ENCODE measurements around the gene CCDC40.
"Not testable (repeated sequence)": the region's sequence is repeated elsewhere in the genome, so short reads cannot be mapped to it uniquely, and the experiment has no call there.

CCDC40 gene

GRCh38 chr17:80082403-80083135 lies 46.1 kb downstream of the CCDC40 start:
- DNase-seq (ENCODE audit: low spot score), result peak; percentile 85

- no peak for DNase-seq (ENCODE audit: low spot score)
Observed at GRCh38 chr17:80083136-80083661, 46.8 kb downstream of the CCDC40 start.

- DNase-seq (ENCODE audit: low spot score), result no peak
Observed at GRCh38 chr17:80084773-80085172, 48.3 kb downstream of the CCDC40 start.

DNA sequence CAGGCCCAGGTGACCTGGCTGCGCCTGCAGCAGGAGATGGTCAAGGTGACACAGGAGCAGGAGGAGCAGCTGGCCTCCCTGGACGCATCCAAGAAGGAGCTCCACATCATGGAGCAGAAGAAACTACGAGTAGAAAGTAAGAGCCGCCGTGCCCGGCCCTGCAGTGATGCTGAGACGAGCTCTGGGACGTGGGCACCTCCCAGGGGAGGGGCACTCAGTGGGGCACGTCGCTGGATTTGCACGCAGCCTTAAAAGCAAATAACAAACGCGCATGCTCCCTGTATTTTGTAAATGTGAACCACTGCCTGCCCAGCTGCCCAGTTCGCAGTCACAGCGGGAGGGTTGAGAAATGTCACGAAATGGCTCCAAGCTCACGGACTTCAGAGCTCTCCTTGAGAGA lies 49.6 kb downstream of the CCDC40 start:
- DNase-seq (ENCODE audit: low spot score), result no peak

GRCh38 chr17:80086616-80087015 lies 50.2 kb downstream of the CCDC40 start:
- no peak for DNase-seq (ENCODE audit: low spot score)

DNA sequence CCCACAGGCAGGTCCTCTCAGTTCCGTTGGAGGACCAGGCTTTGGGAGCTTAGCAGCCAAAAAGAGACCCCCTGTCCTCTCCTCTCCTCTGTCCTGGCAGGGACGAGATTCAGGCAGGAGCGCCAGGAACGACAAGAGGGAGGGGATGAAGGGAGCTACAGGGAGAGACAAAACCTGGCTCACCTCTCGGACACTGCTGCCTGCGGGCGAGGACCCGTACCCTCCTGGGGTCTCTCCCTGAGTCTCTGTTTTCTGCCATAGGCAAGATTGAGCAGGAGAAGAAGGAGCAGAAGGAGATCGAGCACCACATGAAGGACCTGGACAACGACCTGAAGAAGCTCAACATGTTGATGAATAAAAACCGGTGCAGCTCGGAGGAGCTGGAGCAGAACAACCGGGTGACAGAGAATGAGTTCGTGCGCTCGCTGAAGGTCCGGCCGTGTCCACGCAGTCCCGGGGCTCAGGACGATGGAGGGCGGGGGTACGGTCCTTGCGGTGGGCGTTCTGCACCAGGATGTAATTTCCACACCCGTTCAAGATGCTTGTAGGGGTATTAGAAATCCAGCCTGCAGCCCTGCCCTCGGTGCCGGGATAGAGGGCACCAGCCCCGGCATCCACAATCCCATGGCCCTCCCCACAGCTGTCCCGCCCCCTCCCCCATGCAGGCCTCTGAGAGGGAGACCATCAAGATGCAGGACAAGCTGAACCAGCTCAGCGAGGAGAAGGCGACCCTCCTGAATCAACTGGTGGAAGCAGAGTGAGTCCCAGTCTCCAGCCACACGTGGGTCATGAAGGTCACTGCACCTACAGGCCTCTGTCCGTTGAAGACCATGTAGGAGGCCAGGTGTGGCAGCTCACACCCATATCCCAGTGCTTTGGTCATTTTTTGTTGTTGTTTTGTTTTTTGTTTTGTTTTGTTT lies 51.2 kb downstream of the CCDC40 start:
- no peak for DNase-seq (ENCODE audit: low spot score)

GRCh38 chr17:80089762-80090161 lies 53.3 kb downstream of the CCDC40 start:
- no peak for DNase-seq (ENCODE audit: low spot score)

DNA sequence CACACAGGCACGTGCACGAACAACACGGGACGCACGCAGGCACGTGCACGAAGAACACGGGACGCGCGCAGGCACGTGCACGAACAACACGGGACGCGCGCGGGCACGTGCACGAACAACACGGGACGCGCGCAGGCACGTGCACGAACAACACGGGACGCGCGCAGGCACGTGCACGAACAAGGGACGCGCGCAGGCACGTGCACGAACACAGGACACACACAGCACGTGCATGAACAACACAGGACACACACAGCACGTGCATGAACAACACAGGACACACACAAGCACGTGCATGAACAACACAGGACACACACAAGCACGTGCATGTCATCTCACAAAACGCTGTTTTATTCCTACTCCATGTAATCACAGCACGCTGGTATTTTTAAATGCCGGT lies 53.7 kb downstream of the CCDC40 start:
- DNase-seq (ENCODE audit: low spot score), result not testable (repeated sequence)

DNA sequence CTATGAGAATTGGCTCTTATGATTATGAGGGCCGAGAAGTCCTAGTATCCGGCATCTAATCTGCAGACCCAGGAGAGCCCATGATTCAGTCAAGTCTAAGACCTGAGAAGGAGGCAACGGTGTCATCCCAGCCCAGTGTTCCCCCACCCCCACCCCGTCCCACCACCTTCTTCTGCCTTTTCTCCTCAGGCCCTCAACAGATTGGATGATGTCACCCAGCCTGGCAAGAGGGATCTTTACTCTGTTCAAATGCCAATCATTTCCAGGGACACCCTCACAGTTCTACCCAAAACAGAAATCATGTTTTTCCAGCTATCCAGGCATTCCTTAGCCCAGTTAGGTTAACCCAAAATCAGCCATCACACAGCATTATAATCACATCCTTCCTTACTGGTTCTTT lies 54.9 kb downstream of the CCDC40 start:
- no peak for DNase-seq (ENCODE audit: low spot score)

DNA sequence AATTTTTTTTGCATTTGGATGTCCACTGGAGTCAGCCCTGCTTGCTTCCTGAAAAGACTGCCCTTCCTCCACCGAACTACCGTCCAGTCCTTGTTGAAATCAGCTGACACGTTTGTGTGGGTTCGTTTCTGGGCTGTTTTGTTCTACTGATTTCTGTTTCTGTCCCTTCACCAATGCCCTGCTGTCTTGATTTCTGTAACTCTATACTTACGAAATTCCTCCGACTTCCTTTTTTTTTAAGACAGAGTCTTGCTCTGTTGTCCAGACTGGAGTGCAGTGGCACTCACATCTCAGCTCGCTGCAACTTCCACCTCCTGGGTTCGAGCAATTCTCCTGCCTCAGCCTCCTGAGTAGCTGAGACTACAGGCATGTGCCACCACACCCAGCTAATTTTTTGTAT lies 56.5 kb downstream of the CCDC40 start:
- DNase-seq (ENCODE audit: low spot score), result no peak

- no peak for DNase-seq (ENCODE audit: low spot score)
Observed at GRCh38 chr17:80095038-80095843, 58.8 kb downstream of the CCDC40 start.

GRCh38 chr17:80095844-80096475 lies 59.5 kb downstream of the CCDC40 start:
- no peak for DNase-seq (ENCODE audit: low spot score)

GRCh38 chr17:80096561-80097021 lies 60.1 kb downstream of the CCDC40 start:
- DNase-seq (ENCODE audit: low spot score), result no peak

DNA sequence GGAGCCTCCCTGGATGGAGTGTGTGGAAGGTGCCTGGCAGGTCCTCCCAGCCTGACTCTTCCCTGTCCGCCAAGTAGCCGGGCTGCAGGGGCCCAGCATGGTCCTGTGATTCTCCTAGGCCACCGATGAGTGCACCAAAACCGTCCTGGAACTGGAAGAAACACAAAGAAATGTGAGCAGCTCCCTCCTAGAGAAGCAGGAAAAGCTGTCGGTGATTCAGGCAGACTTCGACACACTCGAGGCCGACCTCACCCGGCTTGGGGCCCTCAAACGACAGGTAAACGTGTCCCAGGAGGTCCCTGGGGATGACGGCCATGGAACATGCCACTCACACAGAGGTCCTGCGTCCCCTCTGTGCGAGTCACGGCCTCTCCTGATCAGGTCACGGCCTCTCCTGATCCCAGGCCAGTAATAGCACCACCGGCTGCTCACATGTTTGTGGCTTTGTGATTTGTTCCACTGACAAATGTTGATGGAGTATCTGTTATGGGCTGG lies 60.7 kb downstream of the CCDC40 start:
- no peak for DNase-seq (ENCODE audit: low spot score)

- DNase-seq (ENCODE audit: low spot score), result no peak
Observed at GRCh38 chr17:80097844-80098691, 61.6 kb downstream of the CCDC40 start.

DNA sequence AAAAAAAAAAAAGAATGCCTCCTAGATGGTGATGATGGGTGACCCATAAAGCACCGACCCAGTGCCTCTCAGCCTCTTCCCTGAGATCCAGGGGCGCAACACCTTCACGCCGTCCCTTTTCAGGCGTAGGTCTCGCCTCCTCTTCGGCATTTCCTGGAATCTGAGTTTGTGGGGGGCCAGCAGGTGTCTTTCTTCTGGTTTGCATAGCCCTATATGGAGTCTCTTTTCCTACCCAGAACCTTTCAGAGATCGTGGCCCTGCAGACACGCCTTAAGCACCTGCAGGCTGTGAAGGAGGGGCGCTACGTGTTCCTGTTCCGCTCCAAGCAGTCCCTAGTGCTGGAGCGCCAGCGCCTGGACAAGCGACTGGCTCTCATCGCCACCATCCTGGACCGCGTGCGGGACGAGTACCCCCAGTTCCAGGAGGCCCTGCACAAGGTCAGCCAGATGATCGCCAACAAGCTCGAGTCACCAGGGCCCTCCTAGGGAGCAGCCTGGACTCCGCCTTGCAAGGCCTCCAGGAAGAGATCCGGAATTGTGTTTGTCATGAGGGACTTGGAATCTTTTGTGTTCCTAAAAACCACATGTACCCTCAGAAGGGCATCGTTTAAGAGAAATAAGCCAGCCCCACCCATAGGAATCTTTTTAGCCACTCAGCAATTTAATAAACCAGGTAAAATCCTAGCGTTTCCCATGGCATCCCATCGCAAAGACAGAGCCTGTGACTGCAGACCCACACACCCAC lies 63.0 kb downstream of the CCDC40 start:
- DNase-seq (ENCODE audit: low spot score), result no peak

GRCh38 chr17:80100035-80100323 lies 63.5 kb downstream of the CCDC40 start:
- DNase-seq (ENCODE audit: low spot score), result no peak

- peak; percentile 98 for DNase-seq (ENCODE audit: low spot score)
Observed at GRCh38 chr17:80101011-80101945, 64.8 kb downstream of the CCDC40 start, which contains the start of gene GAA. TSS of gene GAA (plus strand) at chr17:80101581. CDS start at chr17:80104587, 3,006 bp downstream.
